ENCODE results near the gene PRKG1. TPM values are rescaled to one million over a fixed set of nuclear protein-coding genes. Genes with fewer than 3 reads are reported as not detected.

Gene PRKG1
- total RNA-seq, 1 donor from 2014 or later = 4.6 TPM

GRCh38 chr10:52261362-52261761, 1187.1 kb downstream of the PRKG1 start:
- H3K36me3 Mint-ChIP-seq (ENCODE audit: insufficient read depth) = no peaks in the 10 kb centered on the region
- no peak for TF ChIP-seq CTCF (IDR thresholded peaks at IDR 0.05; ENCODE audit: unreplicated experiment)
- no peaks in the 10 kb centered on the region for H3K27me3 Mint-ChIP-seq
- no peak overlapping the region for H3K4me3 Mint-ChIP-seq (ENCODE audit: low read depth)
- H3K27ac Mint-ChIP-seq = no peak overlapping the region
- H3K4me1 Mint-ChIP-seq (ENCODE audit: low read depth) = no peaks in the 10 kb centered on the region
- no peaks in the 10 kb centered on the region for H3K9me3 Mint-ChIP-seq (ENCODE audit: low read depth)
- DNase-seq (ENCODE audit: low spot score, unreplicated experiment) = no peak

DNA sequence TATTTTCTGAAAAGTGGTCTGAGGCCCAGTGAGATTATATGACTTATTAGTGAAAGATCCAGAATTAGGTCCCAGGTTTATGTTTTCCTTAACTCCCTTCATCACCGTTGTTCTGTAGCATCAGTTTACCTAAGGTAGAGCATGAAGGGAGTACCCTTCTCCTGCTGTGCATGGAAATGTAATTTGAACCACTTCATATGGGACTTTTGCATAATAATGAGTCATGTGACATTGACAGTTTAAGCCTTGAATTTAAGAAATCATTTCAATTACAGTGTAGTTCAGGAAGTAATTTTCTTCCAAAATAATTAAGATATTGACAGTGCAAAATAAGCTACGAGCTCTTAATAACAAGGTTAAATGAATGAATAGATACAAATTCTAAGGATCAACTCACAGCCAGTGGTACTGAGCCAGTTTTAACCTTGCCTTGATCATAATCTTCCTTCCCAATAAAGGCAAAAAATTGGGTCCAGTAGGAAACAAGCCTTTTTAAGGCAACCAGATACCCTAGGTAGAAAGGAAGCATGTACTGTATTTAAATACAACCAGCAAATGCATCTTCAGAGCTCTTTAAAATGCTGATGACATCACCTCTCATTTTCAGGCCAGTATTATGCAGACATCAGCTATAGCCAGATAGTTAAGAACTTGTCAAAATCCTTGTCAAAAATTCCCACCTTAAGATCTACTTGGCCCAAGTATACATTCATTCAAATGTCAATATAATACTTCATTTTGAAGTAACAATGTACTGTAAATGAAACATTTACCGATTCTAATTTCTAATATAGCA, 1191.0 kb downstream of the PRKG1 start:
- Mint-ChIP-seq H3K4me3 (ENCODE audit: low read depth) (no peak overlapping the region), H3K27me3 (no peaks in the 10 kb centered on the region), H3K4me1 (ENCODE audit: low read depth) (peaks cover 2% of the 10 kb centered on the region), H3K27ac (no peak overlapping the region), H3K9me3 (ENCODE audit: low read depth) (no peaks in the 10 kb centered on the region), H3K36me3 (ENCODE audit: insufficient read depth) (no peaks in the 10 kb centered on the region)
- no peak for TF ChIP-seq CTCF (IDR thresholded peaks at IDR 0.05; ENCODE audit: unreplicated experiment)
- no peak for DNase-seq (ENCODE audit: low spot score, unreplicated experiment)

GRCh38 chr10:52266858-52267257, 1192.6 kb downstream of the PRKG1 start:
- TF ChIP-seq CTCF (IDR thresholded peaks at IDR 0.05; ENCODE audit: unreplicated experiment) = no peak
- Mint-ChIP-seq H3K4me3 (ENCODE audit: low read depth) (no peak overlapping the region), H3K36me3 (ENCODE audit: insufficient read depth) (no peaks in the 10 kb centered on the region), H3K4me1 (ENCODE audit: low read depth) (peaks cover 2% of the 10 kb centered on the region), H3K27me3 (no peaks in the 10 kb centered on the region), H3K9me3 (ENCODE audit: low read depth) (no peaks in the 10 kb centered on the region), H3K27ac (no peak overlapping the region)
- no peak for DNase-seq (ENCODE audit: low spot score, unreplicated experiment)

DNA sequence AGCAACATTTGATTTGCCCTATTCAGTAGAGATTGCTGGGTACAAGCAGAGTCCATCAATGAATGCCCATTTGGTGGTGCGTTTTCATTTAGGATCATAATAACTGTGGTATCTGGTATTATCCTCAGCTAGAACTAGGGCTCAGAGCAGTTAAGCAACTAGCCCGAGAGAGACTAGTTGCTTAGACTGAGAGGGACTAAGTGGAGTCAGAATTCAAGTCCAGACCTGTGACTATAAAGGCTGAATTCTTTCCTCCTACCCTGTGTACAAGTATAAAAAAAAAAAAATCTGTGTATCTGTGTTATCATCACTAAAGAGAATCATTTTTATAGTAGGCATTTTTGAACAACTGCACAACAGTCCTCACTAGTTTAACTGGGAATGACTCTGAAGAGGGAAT, 1194.5 kb downstream of the PRKG1 start:
- Mint-ChIP-seq H3K36me3 (ENCODE audit: insufficient read depth) (no peaks in the 10 kb centered on the region), H3K4me1 (ENCODE audit: low read depth) (peaks cover 2% of the 10 kb centered on the region), H3K27me3 (no peaks in the 10 kb centered on the region), H3K4me3 (ENCODE audit: low read depth) (no peak overlapping the region), H3K27ac (no peak overlapping the region), H3K9me3 (ENCODE audit: low read depth) (no peaks in the 10 kb centered on the region)
- no peak for DNase-seq (ENCODE audit: low spot score, unreplicated experiment)
- no peak for TF ChIP-seq CTCF (IDR thresholded peaks at IDR 0.05; ENCODE audit: unreplicated experiment)

GRCh38 chr10:52269233-52269632, 1194.9 kb downstream of the PRKG1 start:
- no peak for DNase-seq (ENCODE audit: low spot score, unreplicated experiment)
- Mint-ChIP-seq H3K36me3 (ENCODE audit: insufficient read depth) (no peaks in the 10 kb centered on the region), H3K4me1 (ENCODE audit: low read depth) (peaks cover 2% of the 10 kb centered on the region), H3K9me3 (ENCODE audit: low read depth) (no peaks in the 10 kb centered on the region), H3K27me3 (no peaks in the 10 kb centered on the region), H3K27ac (no peak overlapping the region), H3K4me3 (ENCODE audit: low read depth) (no peak overlapping the region)
- no peak for TF ChIP-seq CTCF (IDR thresholded peaks at IDR 0.05; ENCODE audit: unreplicated experiment)

Data from progenitor cell of endocrine pancreas (in vitro differentiated cells).